Renal cortical epithelial cell (primary cell): ENCODE results near the gene HS3ST3A1. TPM values are rescaled to one million over a fixed set of nuclear protein-coding genes. Genes with fewer than 3 reads are reported as not detected.
A peak's percentile ranks its signal among the peaks of the same experiment; 100 is the strongest.

ENCODE experiments used
- DNase-seq: peaks from one replicate; pipeline ENCODE4 v3.0.0-alpha.2; 2011; ENCODE audit warnings: low read depth
- total RNA-seq: library from RNA; depleted of rRNA; stranded (reverse); fragments of >200 nt; gene quantifications from 2 replicates; pipeline ENCODE4 v1.2.3, GENCODE V29; 2014

Gene HS3ST3A1
- total RNA-seq = 5.7 and 8.6 TPM in 2 replicates

- DNase-seq = peak; percentile 31
Measured at GRCh38 chr17:13601776-13602551, at the start of gene HS3ST3A1. Gene HS3ST3A1, minus strand, starts transcription at chr17:13601929. Its CDS starts 800 bp downstream, at chr17:13601129.

- DNase-seq = no peak
Measured at GRCh38 chr17:13650096-13650675, 48.5 kb upstream of the HS3ST3A1 start.

- DNase-seq = no peak
Measured at GRCh38 chr17:13647543-13648021, 45.9 kb upstream of the HS3ST3A1 start.

- DNase-seq = no peak
Measured at GRCh38 chr17:13646969-13647542, 45.3 kb upstream of the HS3ST3A1 start.

- DNase-seq = no peak
Measured at GRCh38 chr17:13646411-13646810, 44.7 kb upstream of the HS3ST3A1 start.

GRCh38 chr17:13643180-13643579 lies 41.5 kb upstream of the HS3ST3A1 start:
- DNase-seq = no peak

- no peak for DNase-seq
Measured at GRCh38 chr17:13642188-13642587, 40.5 kb upstream of the HS3ST3A1 start.

- no peak for DNase-seq
Measured at GRCh38 chr17:13640551-13640950, 38.8 kb upstream of the HS3ST3A1 start.

- peak; percentile 63 for DNase-seq
Measured at GRCh38 chr17:13638855-13639458, 37.2 kb upstream of the HS3ST3A1 start.

- no peak for DNase-seq
Measured at GRCh38 chr17:13636951-13637350, 35.2 kb upstream of the HS3ST3A1 start.

GRCh38 chr17:13635951-13636350 lies 34.2 kb upstream of the HS3ST3A1 start:
- peak; percentile 25 for DNase-seq

GRCh38 chr17:13634021-13634420 lies 32.3 kb upstream of the HS3ST3A1 start:
- DNase-seq = no peak

GRCh38 chr17:13631529-13631928 lies 29.8 kb upstream of the HS3ST3A1 start:
- DNase-seq = peak; percentile 14

- peak; percentile 51 for DNase-seq
Measured at GRCh38 chr17:13626703-13627102, 25.0 kb upstream of the HS3ST3A1 start.

GRCh38 chr17:13619462-13619861 lies 17.7 kb upstream of the HS3ST3A1 start:
- DNase-seq = no peak

- no peak for DNase-seq
Measured at GRCh38 chr17:13616031-13616430, 14.3 kb upstream of the HS3ST3A1 start.

GRCh38 chr17:13609941-13610340 lies 8.2 kb upstream of the HS3ST3A1 start:
- no peak for DNase-seq

GRCh38 chr17:13601322-13601775 lies 380 bp downstream of the HS3ST3A1 start:
- DNase-seq = no peak

GRCh38 chr17:13600475-13601321 lies 1.0 kb downstream of the HS3ST3A1 start:
- DNase-seq = no peak

- DNase-seq = no peak
Measured at GRCh38 chr17:13599864-13600263, 1.9 kb downstream of the HS3ST3A1 start.

GRCh38 chr17:13599168-13599577 lies 2.6 kb downstream of the HS3ST3A1 start:
- no peak for DNase-seq
